Astrocyte of the cerebellum (primary cell): ENCODE measurements around the gene LBHD1.

Source experiments
- DNase-seq: peaks from one replicate; pipeline ENCODE4 v3.0.0-alpha.2; 2011; ENCODE audit warnings: low read depth
- H3K4me3 ChIP-seq: 2 replicates; pipeline ENCODE4 v1.5.1; 2011; ENCODE audit warnings: mild to moderate bottlenecking, low read depth, low read length, moderate library complexity
- CTCF ChIP-seq: IDR thresholded peaks from 2 replicates; pipeline ENCODE4 v1.5.1; 2012; ENCODE audit warnings: low read length, low read depth, moderate library complexity, mild to moderate bottlenecking; ENCODE audit errors: missing control alignments
- in situ Hi-C: cut with HindIII; loops from 2 replicates; pipeline ENCODE4 v1.10.0; 2017; ENCODE audit warnings: low sequenced_read_pairs

LBHD1 gene

DNA sequence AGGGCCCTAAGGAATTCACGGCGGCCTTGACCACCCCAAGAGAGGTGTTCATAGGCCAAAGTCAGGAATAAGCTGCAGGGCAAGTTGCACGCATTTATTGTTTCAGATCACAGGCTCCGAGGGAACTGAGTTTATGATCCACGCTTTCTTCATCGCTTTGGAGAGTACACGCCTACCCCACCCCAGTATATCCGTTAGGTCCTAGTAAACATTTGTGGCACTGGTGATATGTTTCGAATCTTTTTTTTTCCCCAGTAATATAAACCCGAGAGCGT lies 26.5 kb downstream of the LBHD1 start:
- TF ChIP-seq CTCF: no peak
- in situ Hi-C loops: no loop called here
- DNase-seq: no peak
- peak overlapping the region; percentile 81 for H3K4me3 ChIP-seq

GRCh38 chr11:62644220-62644619 lies 27.8 kb downstream of the LBHD1 start:
- TF ChIP-seq CTCF: no peak
- DNase-seq: no peak
- in situ Hi-C loops: no loop called here
- no peak overlapping the region for H3K4me3 ChIP-seq

DNA sequence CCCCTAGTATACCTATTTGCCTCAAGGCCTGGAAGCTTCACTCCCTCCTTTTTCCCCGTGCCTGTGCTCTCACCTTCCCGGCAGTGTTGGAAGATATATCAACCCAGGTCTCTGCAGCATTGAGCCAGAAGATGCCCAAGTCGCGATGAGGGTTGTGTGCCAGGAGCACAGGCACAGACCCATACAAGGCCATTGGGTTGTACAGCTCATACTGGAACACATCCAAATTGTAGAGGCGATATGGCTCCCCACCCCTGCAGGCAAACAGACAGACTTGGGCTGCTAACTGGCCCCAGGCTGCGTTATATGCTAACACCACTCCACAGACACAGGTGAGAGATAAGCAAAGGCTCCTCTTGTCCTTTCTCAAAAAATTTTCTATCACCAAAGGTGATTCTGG lies 39.6 kb downstream of the LBHD1 start:
- no peak for TF ChIP-seq CTCF
- no peak overlapping the region for H3K4me3 ChIP-seq
- no peak for DNase-seq
- in situ Hi-C loops: no loop called here

DNA sequence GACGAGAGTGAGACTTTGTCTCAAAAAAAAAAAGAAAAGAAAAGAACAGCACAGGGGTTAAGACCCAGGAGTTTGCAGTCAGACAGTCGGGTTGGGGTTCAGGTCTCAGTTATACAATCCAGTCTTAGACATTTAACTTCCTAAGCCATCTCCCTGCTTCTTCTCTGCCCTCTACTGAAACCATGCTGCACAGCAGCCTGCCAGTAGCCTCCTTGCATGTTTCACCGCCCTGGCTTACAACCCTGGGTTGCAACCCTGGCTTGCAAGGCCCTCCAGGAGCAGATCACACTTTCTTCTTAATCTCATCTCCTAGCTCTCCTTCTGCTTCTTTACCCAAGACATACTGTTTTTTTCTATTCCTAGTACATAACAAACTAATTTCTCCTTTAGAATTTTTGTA lies 44.4 kb downstream of the LBHD1 start:
- in situ Hi-C loops: no loop called here
- DNase-seq: no peak
- no peak overlapping the region for H3K4me3 ChIP-seq
- TF ChIP-seq CTCF: no peak

DNA sequence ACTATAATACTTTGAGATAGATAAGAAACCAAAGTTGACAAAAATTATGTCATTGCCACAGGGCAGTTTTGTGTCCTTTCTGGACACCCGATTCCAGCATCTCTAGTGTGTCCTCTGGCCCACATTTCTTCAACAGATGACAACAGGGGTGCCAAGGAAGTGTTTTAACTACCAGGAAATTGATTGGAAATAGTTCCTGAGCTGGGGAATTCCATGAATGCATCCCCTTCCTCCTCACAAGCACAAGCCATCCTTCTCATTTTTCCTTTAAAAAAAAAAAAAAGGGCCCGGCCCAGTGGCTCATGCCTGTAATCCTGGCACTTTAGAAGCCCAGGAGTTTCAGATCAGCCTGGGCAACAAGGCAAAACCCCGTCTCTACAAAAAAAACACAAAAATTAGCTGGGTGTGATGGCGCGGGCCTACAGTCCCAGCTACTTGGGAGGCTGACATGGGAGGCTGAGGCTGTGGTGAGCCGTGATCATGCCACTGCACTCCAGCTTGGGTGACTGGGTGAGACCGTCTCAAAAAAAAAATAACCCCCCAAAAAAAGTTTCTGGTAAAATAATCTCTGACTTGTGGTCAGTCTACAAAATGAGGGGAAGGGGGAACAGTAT lies 49.5 kb downstream of the LBHD1 start:
- peak overlapping the region; percentile 55 for H3K4me3 ChIP-seq
- in situ Hi-C loops: no loop called here
- no peak for TF ChIP-seq CTCF
- DNase-seq: no peak

DNA sequence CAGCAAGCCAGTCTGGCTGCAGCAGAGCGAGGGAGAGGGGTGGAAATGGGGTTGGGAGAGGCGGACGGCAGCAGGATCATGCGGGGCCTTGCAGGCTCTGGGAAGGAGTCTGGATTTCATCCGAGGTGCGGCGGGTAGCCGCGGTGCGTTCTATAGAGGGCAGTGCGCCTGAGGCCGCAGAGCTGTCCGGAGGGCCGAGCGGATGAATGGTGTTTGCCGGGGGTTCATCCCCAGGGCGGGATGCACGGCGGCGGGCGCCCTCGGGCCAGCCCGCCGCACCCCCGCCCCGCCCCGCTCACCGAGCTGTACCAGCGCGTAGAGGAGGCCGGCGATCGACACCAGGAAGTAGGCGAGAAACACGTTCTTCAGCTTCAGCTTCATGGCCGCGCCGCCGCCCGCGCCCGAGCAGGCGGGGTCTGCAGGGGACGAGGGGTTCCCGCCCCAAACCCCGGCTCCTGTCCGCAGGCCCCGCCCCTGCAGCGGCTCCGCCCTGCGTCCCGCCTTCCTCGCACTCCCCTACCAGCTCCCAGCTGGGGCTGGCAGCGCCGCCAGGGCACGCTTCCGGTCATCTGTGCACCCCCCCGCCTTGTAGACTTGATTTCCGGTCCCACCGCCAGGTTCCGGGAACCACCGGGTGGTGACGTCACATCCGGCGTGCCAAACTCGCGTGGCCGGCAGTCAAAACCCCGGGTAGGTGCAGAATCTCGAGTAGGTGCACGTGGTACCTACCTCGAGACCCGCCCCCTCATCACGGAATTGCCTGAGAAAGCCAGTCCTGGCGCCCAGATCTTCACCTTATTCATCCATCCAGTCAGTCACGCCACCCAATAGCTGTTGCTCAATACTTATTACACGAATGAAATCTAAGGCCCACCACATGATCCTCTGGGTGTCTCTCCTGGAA lies 50.2 kb downstream of the LBHD1 start, which contains the start of gene B3GAT3:
TSS of gene B3GAT3 (minus strand) at position 420 of the 904 bp plus-strand sequence. CDS start at position 381, 39 bp downstream.
- H3K4me3 ChIP-seq: peak within 1 kb of the TSS; percentile 55
- no peak for TF ChIP-seq CTCF
- in situ Hi-C loops: no loop called here
- peak; percentile 95 for DNase-seq
